Dedifferentiated amniotic fluid mesenchymal stem cell (primary cell): ENCODE data around the gene GPRIN1.
"Not testable (repeated sequence)": the region's sequence is repeated elsewhere in the genome, so short reads cannot be mapped to it uniquely, and the experiment has no call there.

Experiments
- DNase-seq: peaks from one replicate; pipeline ENCODE4 v3.0.0-alpha.2; 2016; ENCODE audit errors: extremely low spot score

GPRIN1 gene

DNA sequence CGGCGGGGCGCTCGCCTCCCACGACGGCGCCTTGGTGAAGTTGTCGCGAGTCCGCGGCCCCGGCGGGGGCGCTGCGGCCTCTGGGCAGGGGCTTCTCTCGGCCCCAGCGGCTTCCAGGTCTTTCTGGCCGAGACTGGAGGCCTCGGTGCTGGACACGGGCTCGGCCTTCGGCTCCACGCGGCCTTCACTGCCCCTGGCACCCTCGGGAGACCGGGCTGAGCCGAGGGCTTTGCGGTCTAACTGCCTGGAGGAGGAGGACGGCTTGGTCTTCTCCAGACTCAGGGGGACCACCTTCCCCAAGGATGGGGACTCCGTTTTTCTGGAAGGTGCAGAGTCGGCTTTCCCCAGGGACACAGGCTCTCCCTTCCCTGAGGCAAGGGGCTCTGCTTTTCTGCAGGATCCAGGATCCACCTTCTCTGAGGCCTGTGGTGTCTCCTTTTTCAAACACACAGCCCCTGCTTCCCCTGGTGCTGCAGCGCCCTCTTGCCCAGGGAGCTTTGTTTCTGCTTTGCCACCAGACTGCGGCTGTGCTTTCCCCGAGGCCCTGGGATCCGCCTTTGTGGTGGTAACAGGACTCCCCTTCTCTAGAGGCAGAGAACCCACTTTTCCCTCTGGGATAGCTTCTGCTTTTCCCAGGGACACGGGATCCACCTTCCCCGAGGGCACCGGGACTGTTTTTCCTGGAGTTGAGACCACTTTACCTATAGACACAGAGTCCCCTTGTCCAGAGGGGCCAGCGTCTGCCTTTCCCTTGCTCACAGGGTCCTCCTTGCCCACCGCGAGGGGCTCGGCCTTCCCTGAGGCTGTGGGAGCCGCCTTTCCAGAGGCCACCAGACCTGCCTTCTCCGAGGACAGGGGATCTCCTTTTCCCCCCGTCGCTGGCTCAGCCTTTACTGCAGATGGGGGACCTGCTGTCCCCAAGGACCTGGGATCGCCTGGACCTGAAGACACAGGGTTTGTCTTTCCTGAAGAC is 12.3 kb downstream of the GPRIN1 start:
- no peak for DNase-seq

GRCh38 chr5:176596689-176597416 is 13.1 kb downstream of the GPRIN1 start:
- DNase-seq: no peak

- DNase-seq: no peak
Observed at GRCh38 chr5:176596069-176596644, 13.8 kb downstream of the GPRIN1 start.

GRCh38 chr5:176595386-176595943 is 14.5 kb downstream of the GPRIN1 start:
- DNase-seq: no peak

DNA sequence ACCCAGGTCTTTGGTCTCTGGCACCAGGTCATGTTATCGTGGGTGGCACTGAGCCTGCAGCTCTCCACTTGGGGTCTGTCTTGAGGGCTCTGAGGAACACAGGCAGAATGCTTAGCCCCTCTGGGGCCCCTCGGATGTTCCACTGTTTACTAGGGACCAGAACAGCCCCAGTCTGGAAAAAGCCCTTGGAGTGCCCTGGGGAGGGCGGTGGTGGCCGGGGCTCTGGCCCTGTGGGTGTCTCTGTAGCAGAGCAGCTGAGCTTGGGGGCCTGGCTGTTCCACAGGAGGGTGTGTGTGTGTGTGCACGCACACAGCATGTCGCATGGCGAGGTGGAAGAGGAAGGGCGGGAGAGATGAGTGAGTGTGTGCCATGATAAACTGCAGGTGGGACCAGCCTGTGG is 15.4 kb downstream of the GPRIN1 start:
- no peak for DNase-seq

DNA sequence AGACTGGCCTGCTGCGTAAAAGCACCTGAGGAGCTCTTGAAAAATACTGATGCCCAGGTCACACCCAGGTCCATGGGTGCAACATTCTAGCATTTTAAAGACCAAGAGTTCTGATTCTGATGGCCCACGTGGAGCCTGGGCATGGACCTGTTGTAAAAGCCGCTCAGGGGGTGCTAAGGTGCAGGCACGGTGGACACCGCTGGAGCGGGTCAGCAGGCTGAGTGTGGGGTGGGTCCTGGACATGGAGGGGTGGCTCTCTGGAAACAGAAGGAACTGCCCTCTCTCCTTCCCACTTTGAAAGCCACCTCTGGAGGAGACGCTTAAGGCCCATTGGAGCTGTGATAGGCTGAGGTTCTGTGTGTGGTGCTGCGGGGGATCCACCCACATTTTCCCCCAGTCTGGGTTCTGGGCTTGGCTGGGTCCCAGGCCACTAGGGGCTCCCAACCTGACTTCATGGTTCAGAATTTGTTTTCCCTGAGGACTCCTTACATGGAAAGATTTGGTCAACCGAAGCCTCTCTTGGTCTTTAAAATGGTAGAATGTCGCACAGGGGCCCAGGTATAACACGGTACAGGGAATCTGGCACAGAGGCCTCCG is 16.6 kb downstream of the GPRIN1 start:
- no peak for DNase-seq

GRCh38 chr5:176592573-176592972 is 17.4 kb downstream of the GPRIN1 start:
- no peak for DNase-seq

DNA sequence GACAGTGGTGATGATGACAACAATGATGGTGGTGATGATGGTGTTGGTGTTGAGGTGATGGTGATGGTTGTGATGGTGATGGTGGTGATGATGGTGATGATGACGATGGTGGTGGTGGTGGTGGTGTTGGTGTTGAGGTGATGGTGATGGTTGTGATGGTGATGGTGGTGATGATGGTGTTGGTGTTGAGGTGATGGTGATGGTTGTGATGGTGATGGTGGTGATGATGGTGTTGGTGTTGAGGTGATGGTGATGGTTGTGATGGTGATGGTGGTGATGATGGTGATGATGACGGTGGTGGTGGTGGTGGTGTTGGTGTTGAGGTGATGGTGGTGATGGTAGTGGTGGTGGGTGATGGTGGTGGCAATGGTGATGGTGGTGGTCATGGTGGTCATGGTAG is 18.3 kb downstream of the GPRIN1 start:
- DNase-seq: not testable (repeated sequence)

- DNase-seq: no peak
Observed at GRCh38 chr5:176590035-176590717, 19.8 kb downstream of the GPRIN1 start.

GRCh38 chr5:176589039-176589769 is 20.8 kb downstream of the GPRIN1 start:
- no peak for DNase-seq

DNA sequence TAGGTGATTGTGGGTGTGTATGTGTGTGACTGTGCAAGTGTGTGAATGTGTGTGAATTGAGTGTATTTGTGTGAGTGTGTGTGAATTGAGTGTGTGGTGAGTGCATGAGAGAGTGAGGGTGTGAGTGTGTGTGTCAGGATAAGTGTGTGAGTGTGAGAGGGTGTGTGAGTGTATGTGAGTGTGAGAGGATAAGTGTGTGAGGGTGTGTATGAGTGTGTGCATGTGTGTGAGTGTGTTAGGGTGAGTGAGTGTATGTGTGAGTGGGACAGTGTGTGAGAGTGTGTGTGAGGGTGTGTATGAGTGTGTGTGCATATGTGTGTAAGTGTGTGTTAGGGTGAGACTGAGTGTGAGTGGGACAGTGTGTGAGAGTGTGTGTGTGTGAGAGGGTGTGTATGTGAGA is 21.7 kb downstream of the GPRIN1 start:
- no peak for DNase-seq

- no peak for DNase-seq
Observed at GRCh38 chr5:176587398-176587797, 22.6 kb downstream of the GPRIN1 start.

DNA sequence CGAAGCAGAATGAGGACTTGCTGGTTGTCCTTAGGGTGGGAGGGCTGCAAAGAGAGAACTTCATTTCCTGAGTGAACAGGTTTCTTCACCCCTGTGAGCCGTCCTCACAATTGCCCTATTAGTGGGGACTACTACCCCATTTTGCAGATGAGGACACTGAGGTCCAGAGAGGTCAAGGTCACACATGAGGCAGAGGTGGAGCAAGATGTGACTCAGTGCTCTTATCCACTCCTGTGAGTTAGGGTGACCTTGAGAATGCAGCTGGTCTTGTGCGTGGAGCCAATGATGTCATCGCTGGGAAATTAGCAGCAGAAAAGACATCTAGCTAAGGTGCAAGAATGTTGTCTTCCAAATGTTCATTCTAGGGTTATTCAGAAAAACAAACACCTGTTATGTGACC is 26.9 kb downstream of the GPRIN1 start:
- DNase-seq: no peak

DNA sequence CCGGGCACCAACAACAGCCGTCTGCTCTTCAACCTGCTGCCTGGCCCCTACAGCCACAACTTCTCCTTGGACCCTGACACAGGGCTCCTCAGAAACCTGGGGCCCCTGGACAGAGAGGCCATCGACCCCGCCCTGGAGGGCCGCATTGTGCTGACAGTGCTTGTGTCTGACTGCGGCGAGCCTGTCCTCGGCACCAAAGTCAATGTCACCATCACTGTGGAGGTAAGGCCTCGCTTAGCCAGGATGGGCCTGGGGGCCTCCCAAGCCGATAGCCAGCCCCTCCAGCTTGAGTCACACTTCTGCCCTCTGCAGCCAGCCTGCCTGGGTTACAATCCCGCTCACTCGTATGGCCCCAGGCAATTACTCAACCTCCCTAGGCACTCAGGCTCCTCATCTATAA is 28.6 kb downstream of the GPRIN1 start:
- DNase-seq: no peak

DNA sequence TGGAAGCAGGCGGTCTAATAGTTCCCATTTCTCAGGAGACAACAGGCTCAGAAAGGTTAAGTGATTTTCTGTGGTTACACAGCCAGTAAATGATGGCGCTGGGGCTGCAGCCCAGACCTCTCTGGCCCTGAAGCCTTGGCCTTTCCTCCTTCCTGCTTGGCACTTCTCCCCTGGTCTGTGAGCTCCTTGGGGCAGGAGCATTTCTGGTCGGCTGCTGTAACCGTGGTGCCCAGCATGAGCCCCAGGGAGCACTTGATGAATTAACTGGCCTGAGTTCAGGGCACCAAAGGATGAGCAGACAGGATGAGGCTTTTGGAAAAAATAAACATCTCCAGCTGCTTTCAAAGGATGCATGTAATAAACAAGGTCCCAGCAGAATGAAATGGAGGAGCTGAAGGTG is 30.6 kb downstream of the GPRIN1 start:
- no peak for DNase-seq

- no peak for DNase-seq
Observed at GRCh38 chr5:176578391-176578808, 31.6 kb downstream of the GPRIN1 start.

- DNase-seq: no peak
Observed at GRCh38 chr5:176577312-176578176, 32.4 kb downstream of the GPRIN1 start.

GRCh38 chr5:176575488-176576422 is 34.2 kb downstream of the GPRIN1 start:
- DNase-seq: no peak
